Right lobe of liver (tissue), 4 donors: Measurements from ENCODE around the gene PAK5.

Source experiments
- CTCF ChIP-seq, 4 donors: fragments of 200-600 bp in 3 of 4; fragments of 450-650 bp in 1 of 4; IDR thresholded peaks; one replicate each; pipeline versions ENCODE4 v1.5.1 to v1.8.0; 2016 to 2022; ENCODE audit warnings: antibody characterized with exemption in 4 of 4, mild to moderate bottlenecking in 2 of 4
- POLR2A ChIP-seq: fragments of 450-650 bp; IDR thresholded peaks from one replicate; pipeline ENCODE4 v1.6.1; 2017; ENCODE audit warnings: antibody characterized with exemption, mild to moderate bottlenecking
- donor health status: DM: no; HTN: no; CAD: no.
- donor health status: DM: no; HTN: no; CAD: no.
- donor health status: DM: no; HTN: yes; CAD: no.

- TF ChIP-seq CTCF (IDR thresholded peaks at IDR 0.05): no peak
- no peak for TF ChIP-seq POLR2A
Observed at GRCh38 chr20:9647741-9648140, 191.1 kb downstream of the PAK5 start.
